ENCODE measurements around the gene ACTR3.

Gene ACTR3

DNA sequence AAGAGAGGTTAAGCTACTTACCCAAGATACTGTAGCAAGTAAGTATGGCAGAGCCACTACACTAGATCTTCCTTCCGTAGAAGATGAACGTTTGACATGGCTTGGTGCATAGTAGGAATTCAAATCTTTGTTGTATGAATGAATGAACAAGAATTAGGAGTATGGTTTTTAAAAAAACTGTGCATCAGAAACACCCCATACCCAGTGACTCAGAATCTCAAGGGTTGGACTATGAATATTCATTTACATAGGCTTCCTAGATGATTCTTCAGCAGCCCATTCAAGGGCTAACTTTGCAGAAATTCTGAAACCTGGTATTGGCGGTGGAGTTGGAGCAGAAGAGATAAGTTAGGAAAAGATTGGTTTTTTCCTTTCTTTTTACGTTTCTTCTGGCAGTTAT lies 5.4 kb downstream of the ACTR3 start:
- no peak for TF ChIP-seq EZH2phosphoT487 (IDR thresholded peaks at IDR 0.05; ENCODE audit: borderline replicate concordance, low read length)
- TF ChIP-seq, protein P1, sequence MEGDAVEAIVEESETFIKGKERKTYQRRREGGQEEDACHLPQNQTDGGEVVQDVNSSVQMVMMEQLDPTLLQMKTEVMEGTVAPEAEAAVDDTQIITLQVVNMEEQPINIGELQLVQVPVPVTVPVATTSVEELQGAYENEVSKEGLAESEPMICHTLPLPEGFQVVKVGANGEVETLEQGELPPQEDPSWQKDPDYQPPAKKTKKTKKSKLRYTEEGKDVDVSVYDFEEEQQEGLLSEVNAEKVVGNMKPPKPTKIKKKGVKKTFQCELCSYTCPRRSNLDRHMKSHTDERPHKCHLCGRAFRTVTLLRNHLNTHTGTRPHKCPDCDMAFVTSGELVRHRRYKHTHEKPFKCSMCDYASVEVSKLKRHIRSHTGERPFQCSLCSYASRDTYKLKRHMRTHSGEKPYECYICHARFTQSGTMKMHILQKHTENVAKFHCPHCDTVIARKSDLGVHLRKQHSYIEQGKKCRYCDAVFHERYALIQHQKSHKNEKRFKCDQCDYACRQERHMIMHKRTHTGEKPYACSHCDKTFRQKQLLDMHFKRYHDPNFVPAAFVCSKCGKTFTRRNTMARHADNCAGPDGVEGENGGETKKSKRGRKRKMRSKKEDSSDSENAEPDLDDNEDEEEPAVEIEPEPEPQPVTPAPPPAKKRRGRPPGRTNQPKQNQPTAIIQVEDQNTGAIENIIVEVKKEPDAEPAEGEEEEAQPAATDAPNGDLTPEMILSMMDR (IDR thresholded peaks at IDR 0.05; ENCODE audit: low read depth, low read length, poor library complexity, severe bottlenecking) = no peak
- Histone ChIP-seq H3K27ac (ENCODE audit: low read depth, low read length) (no peak overlapping the region), H3K9me3 (ENCODE audit: control insufficient read depth, insufficient read depth, low read length) (no peaks in the 10 kb centered on the region), H3K4me3 (ENCODE audit: low read length) (peak overlapping the region; percentile 90), H3F3A (ENCODE audit: control insufficient read depth, insufficient read depth) (peaks cover 9% of the 10 kb centered on the region), H3K4me1 (ENCODE audit: control insufficient read depth, low read length) (peaks cover 86% of the 10 kb centered on the region), H4K20me1 (ENCODE audit: control insufficient read depth, insufficient read depth, low read depth, low read length) (peaks cover 52% of the 10 kb centered on the region), H3K4me2 (ENCODE audit: low read length) (peak overlapping the region; percentile 81), H3K27me3 (ENCODE audit: control insufficient read depth, low read length) (no peaks in the 10 kb centered on the region), H3K36me3 (ENCODE audit: control insufficient read depth, low read length) (peaks cover 89% of the 10 kb centered on the region), H3K79me2 (ENCODE audit: control insufficient read depth, low read length) (peaks cover 100% of the 10 kb centered on the region), H3K9me2 (replicated peaks; ENCODE audit: control insufficient read depth, low read length) (no peaks in the 10 kb centered on the region)

DNA sequence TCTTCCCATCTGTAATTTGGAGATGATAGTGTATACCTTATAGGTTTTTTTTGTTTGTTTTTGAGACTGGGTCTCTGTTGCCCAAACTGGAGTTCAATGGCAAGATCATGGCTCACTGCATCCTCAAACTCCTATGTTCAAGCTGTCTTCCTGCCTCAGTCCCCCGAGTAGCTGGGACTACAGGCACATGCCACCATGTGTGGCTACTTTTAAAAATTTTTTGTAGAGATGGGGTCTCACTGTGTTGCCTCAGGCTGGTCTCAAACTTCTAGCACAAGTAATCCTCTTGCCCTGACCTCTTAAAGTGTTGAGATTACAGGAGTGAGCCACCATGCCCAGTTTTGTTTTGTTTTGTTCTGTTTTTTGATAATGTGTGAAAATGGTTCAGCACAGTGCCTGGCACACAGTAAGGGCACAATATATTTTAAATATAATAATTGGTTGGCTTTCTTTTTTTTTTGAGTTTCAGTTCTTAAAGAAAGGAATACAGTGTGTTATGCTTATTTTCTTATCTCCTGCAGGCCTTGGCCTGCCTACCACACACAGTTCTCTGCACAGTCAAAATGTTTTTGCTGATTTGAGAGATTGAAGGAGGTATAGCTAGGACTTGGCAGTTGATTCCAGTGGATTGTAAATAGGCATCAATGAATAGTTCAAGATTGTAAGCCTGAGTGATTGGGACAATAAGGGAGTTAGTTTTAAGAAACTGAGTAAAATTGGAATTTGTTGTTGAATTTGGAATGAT lies 6.1 kb downstream of the ACTR3 start:
- peaks cover 90% of the 10 kb centered on the region for H3K36me3 ChIP-seq (ENCODE audit: control insufficient read depth, low read length)

DNA sequence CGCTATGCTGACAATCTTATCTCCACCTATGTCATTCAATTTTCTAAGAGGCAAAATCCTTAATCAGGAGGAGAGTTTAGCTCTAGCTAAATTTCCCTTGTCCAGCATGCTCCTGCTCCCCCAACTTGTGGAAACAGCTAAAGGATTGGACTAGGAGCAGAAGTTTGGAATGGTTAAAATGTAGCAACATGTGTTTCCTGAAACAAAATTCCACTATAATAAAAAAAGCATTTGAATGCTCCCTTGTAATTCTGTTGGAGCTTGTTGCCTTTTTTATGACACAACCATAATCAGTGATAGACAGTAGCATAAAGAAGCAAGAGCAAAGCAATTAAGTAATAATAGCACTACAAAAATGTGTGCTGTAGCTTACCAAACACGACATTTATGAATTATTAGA lies 6.9 kb downstream of the ACTR3 start:
- no peaks in the 10 kb centered on the region for H3K9me2 ChIP-seq (replicated peaks; ENCODE audit: control insufficient read depth, low read length)

More for the DNA sequence above, 6.1 kb downstream of the ACTR3 start:
- H3K9me3 ChIP-seq (ENCODE audit: control insufficient read depth, insufficient read depth, low read length) = no peaks in the 10 kb centered on the region
- H3K4me1 ChIP-seq (ENCODE audit: control insufficient read depth, low read length) = peaks cover 93% of the 10 kb centered on the region
- H3K27ac ChIP-seq (ENCODE audit: low read depth, low read length) = no peak overlapping the region
- H4K20me1 ChIP-seq (ENCODE audit: control insufficient read depth, insufficient read depth, low read depth, low read length) = peaks cover 57% of the 10 kb centered on the region
- no peaks in the 10 kb centered on the region for H3K9me2 ChIP-seq (replicated peaks; ENCODE audit: control insufficient read depth, low read length)
- H3K4me2 ChIP-seq (ENCODE audit: low read length) = peak overlapping the region; percentile 81
- peaks cover 100% of the 10 kb centered on the region for H3K79me2 ChIP-seq (ENCODE audit: control insufficient read depth, low read length)
- 0 out of 2 replicates have a peak, but pooled peaks cover 3% of the 10 kb centered on the region for H3F3A ChIP-seq (ENCODE audit: control insufficient read depth, insufficient read depth)
- peak overlapping the region; percentile 90 for H3K4me3 ChIP-seq (ENCODE audit: low read length)
- no peaks in the 10 kb centered on the region for H3K27me3 ChIP-seq (ENCODE audit: control insufficient read depth, low read length)
- TF ChIP-seq, protein P1 (IDR thresholded peaks at IDR 0.05; ENCODE audit: low read depth, low read length, poor library complexity, severe bottlenecking) = no peak
- TF ChIP-seq EZH2phosphoT487 (IDR thresholded peaks at IDR 0.05; ENCODE audit: borderline replicate concordance, low read length) = no peak

More for the DNA sequence above, 6.9 kb downstream of the ACTR3 start:
- Histone ChIP-seq H4K20me1 (ENCODE audit: control insufficient read depth, insufficient read depth, low read depth, low read length) (peaks cover 56% of the 10 kb centered on the region), H3K9me3 (ENCODE audit: control insufficient read depth, insufficient read depth, low read length) (no peaks in the 10 kb centered on the region), H3K27me3 (ENCODE audit: control insufficient read depth, low read length) (no peaks in the 10 kb centered on the region), H3F3A (ENCODE audit: control insufficient read depth, insufficient read depth) (0 out of 2 replicates have a peak, but pooled peaks cover 2% of the 10 kb centered on the region), H3K27ac (ENCODE audit: low read depth, low read length) (no peak overlapping the region), H3K36me3 (ENCODE audit: control insufficient read depth, low read length) (peaks cover 88% of the 10 kb centered on the region), H3K4me3 (ENCODE audit: low read length) (peak overlapping the region; percentile 28), H3K4me2 (ENCODE audit: low read length) (peak overlapping the region; percentile 81), H3K4me1 (ENCODE audit: control insufficient read depth, low read length) (peaks cover 100% of the 10 kb centered on the region), H3K79me2 (ENCODE audit: control insufficient read depth, low read length) (peaks cover 100% of the 10 kb centered on the region)
- no peak for TF ChIP-seq EZH2phosphoT487 (IDR thresholded peaks at IDR 0.05; ENCODE audit: borderline replicate concordance, low read length)
- TF ChIP-seq, protein P1 (IDR thresholded peaks at IDR 0.05; ENCODE audit: low read depth, low read length, poor library complexity, severe bottlenecking) = no peak
